HEK293T (cell line): Measurements from ENCODE around the gene NEUROD4.

Source experiments
- CTCF ChIA-PET: fragments of 350-600 bp; formaldehyde crosslinking; extraction: SDS; loops from one replicate; lab custom pipeline; 2021; ENCODE audit warnings: antibody characterized with exemption, inconsistent platforms; lab: Yijun Ruan, JAX
- POLR2A ChIA-PET: fragments of 350-600 bp; formaldehyde crosslinking; extraction: SDS; loops from one replicate; lab custom pipeline; 2020; ENCODE audit warnings: antibody characterized with exemption, inconsistent platforms; lab: Yijun Ruan, JAX
- DNase-seq: peaks from one replicate; pipeline ENCODE4 v3.0.0; 2012; ENCODE audit warnings: mixed read lengths; ENCODE audit errors: extremely low spot score
- ARNT ChIP-seq: fragments of 450-650 bp; IDR thresholded peaks from 2 replicates; pipeline ENCODE4 v1.6.1; 2017; ENCODE audit warnings: mild to moderate bottlenecking
- BHLHE40 ChIP-seq: fragments of 450-650 bp; IDR thresholded peaks from 2 replicates; pipeline ENCODE4 v1.6.1; 2016; ENCODE audit warnings: mild to moderate bottlenecking, moderate library complexity, borderline replicate concordance
- CTBP1 ChIP-seq: fragments of 450-650 bp; IDR thresholded peaks from 2 replicates; pipeline ENCODE4 v1.6.1; 2016; ENCODE audit warnings: borderline replicate concordance
- ELF4 ChIP-seq: fragments of 450-650 bp; IDR thresholded peaks from 2 replicates; pipeline ENCODE4 v1.6.1; 2017; ENCODE audit warnings: antibody characterized with exemption
- FOXA1 ChIP-seq: fragments of 450-650 bp; IDR thresholded peaks from 2 replicates; pipeline ENCODE4 v1.6.1; 2016; ENCODE audit warnings: mild to moderate bottlenecking
- FOXK2 ChIP-seq: fragments of 450-650 bp; IDR thresholded peaks from 2 replicates; pipeline ENCODE4 v1.6.1; 2016; ENCODE audit warnings: mild to moderate bottlenecking
- FOXM1 ChIP-seq: fragments of 450-650 bp; IDR thresholded peaks from 2 replicates; pipeline ENCODE4 v1.6.1; 2017; ENCODE audit warnings: mild to moderate bottlenecking, borderline replicate concordance
- HDGF ChIP-seq: fragments of 450-650 bp; IDR thresholded peaks from 2 replicates; pipeline ENCODE4 v1.6.1; 2017; ENCODE audit warnings: antibody characterized with exemption, borderline replicate concordance
- L3MBTL2 ChIP-seq: fragments of 450-650 bp; conservative IDR thresholded peaks from 2 replicates; pipeline ENCODE4 v1.6.1; 2016; ENCODE audit warnings: mild to moderate bottlenecking
- LEF1 ChIP-seq: fragments of 450-650 bp; IDR thresholded peaks from 2 replicates; pipeline ENCODE4 v1.6.1; 2017; ENCODE audit warnings: mild to moderate bottlenecking, borderline replicate concordance
- NFRKB ChIP-seq: fragments of 450-650 bp; IDR thresholded peaks from 2 replicates; pipeline ENCODE4 v1.6.1; 2016; ENCODE audit warnings: mild to moderate bottlenecking, moderate library complexity
- PKNOX1 ChIP-seq: fragments of 450-650 bp; IDR thresholded peaks from 2 replicates; pipeline ENCODE4 v1.6.1; 2016
- SP1 ChIP-seq: fragments of 450-650 bp; IDR thresholded peaks from 2 replicates; pipeline ENCODE4 v1.6.1; 2017
- SUZ12 ChIP-seq: fragments of 450-650 bp; IDR thresholded peaks from 2 replicates; pipeline ENCODE4 v1.6.1; 2016; ENCODE audit warnings: mild to moderate bottlenecking
- TARDBP ChIP-seq: fragments of 450-650 bp; IDR thresholded peaks from 2 replicates; pipeline ENCODE4 v1.6.1; 2016
- ZNF384 ChIP-seq: fragments of 450-650 bp; IDR thresholded peaks from 2 replicates; pipeline ENCODE4 v1.6.1; 2016

Gene NEUROD4

GRCh38 chr12:55001198-55001868 lies 18.4 kb upstream of the NEUROD4 start:
- ChIA-PET POLR2A (no interaction called here), CTCF (no interaction called here)
- TF ChIP-seq TARDBP: no peak
- TF ChIP-seq FOXK2: no peak
- no peak for TF ChIP-seq FOXA1
- no peak for TF ChIP-seq NFRKB
- TF ChIP-seq LEF1: no peak
- no peak for TF ChIP-seq SUZ12
- TF ChIP-seq BHLHE40: no peak
- TF ChIP-seq ARNT: no peak
- DNase-seq: no peak

GRCh38 chr12:55002355-55002754 lies 17.4 kb upstream of the NEUROD4 start:
- no peak for DNase-seq
- POLR2A ChIA-PET: no interaction called here
- TF ChIP-seq FOXM1: no peak
- no peak for TF ChIP-seq SP1
- TF ChIP-seq NFRKB: no peak
- TF ChIP-seq FOXA1: no peak
- no peak for TF ChIP-seq PKNOX1
- TF ChIP-seq LEF1: no peak
- no peak for TF ChIP-seq HDGF
- no peak for TF ChIP-seq TARDBP
- no peak for TF ChIP-seq L3MBTL2
- CTCF ChIA-PET: no interaction called here

GRCh38 chr12:55008944-55009585 lies 10.7 kb upstream of the NEUROD4 start:
- TF ChIP-seq ELF4: no peak
- TF ChIP-seq HDGF: no peak
- TF ChIP-seq ZNF384: no peak
- TF ChIP-seq SP1: no peak
- ChIA-PET POLR2A (no interaction called here), CTCF (no interaction called here)
- DNase-seq: no peak

GRCh38 chr12:55017416-55017925 lies 2.3 kb upstream of the NEUROD4 start:
- ChIA-PET POLR2A (no interaction called here), CTCF (no interaction called here)
- DNase-seq: no peak
- TF ChIP-seq CTBP1 (no peak), SP1 (no peak), ZNF384 (no peak), BHLHE40 (no peak), PKNOX1 (no peak), FOXK2 (no peak), FOXM1 (no peak), SUZ12 (no peak)

GRCh38 chr12:55024575-55024974 lies 4.8 kb downstream of the NEUROD4 start:
- CTCF ChIA-PET: interaction anchor here (0.6 kb wide), 1 partner anchor 22 kb away, joined by 3 read pairs; no protein-coding TSS in a partner anchor
- POLR2A ChIA-PET: no interaction called here
- TF ChIP-seq FOXK2 (no peak), ELF4 (no peak), TARDBP (no peak), NFRKB (no peak), LEF1 (no peak), ARNT (no peak), L3MBTL2 (no peak), BHLHE40 (no peak), CTBP1 (no peak), SUZ12 (no peak), SP1 (no peak), ZNF384 (no peak), FOXM1 (no peak), PKNOX1 (no peak), FOXA1 (no peak), HDGF (no peak)
- DNase-seq: no peak

GRCh38 chr12:55025508-55025907 lies 5.7 kb downstream of the NEUROD4 start:
- ChIA-PET CTCF (no interaction called here), POLR2A (no interaction called here)
- no peak for DNase-seq
- TF ChIP-seq NFRKB: no peak
- TF ChIP-seq TARDBP: no peak
- TF ChIP-seq SP1: no peak
- TF ChIP-seq SUZ12: no peak
- TF ChIP-seq ARNT: no peak
- TF ChIP-seq LEF1: no peak
- no peak for TF ChIP-seq CTBP1
- no peak for TF ChIP-seq BHLHE40
- no peak for TF ChIP-seq PKNOX1
- TF ChIP-seq L3MBTL2: no peak
- no peak for TF ChIP-seq FOXA1
- no peak for TF ChIP-seq ZNF384
- TF ChIP-seq ELF4: no peak
- no peak for TF ChIP-seq FOXM1
- no peak for TF ChIP-seq HDGF
- no peak for TF ChIP-seq FOXK2
